NK-92 (cell line): Measurements from ENCODE around the gene GSDMA.

Experiments
- DNase-seq: peaks from one replicate; lab custom pipeline; 2025; ENCODE audit not compliant: unreplicated experiment; lab: John Stamatoyannopoulos, UW

The GSDMA gene

GRCh38 chr17:39954876-39955275 is 7.9 kb upstream of the GSDMA start:
- no peak for DNase-seq

- DNase-seq: no peak
Measured at GRCh38 chr17:39955726-39956225, 7.0 kb upstream of the GSDMA start.

GRCh38 chr17:39960524-39961041 is 2.2 kb upstream of the GSDMA start:
- no peak for DNase-seq

- no peak for DNase-seq
Measured at GRCh38 chr17:39963829-39964228, 1.0 kb downstream of the GSDMA start.

GRCh38 chr17:39965017-39965699 is 2.4 kb downstream of the GSDMA start:
- DNase-seq: no peak

- DNase-seq: no peak
Measured at GRCh38 chr17:39966771-39967170, 4.0 kb downstream of the GSDMA start.

GRCh38 chr17:39968761-39969160 is 6.0 kb downstream of the GSDMA start:
- no peak for DNase-seq

- DNase-seq: no peak
Measured at GRCh38 chr17:39969375-39969774, 6.6 kb downstream of the GSDMA start.

- no peak for DNase-seq
Measured at GRCh38 chr17:39970157-39970692, 7.4 kb downstream of the GSDMA start.

GRCh38 chr17:39971076-39971603 is 8.3 kb downstream of the GSDMA start:
- no peak for DNase-seq

- DNase-seq: no peak
Measured at GRCh38 chr17:39972271-39972670, 9.5 kb downstream of the GSDMA start.

GRCh38 chr17:39973496-39973895 is 10.7 kb downstream of the GSDMA start:
- no peak for DNase-seq

- no peak for DNase-seq
Measured at GRCh38 chr17:39974433-39974832, 11.6 kb downstream of the GSDMA start.

GRCh38 chr17:39975801-39976200 is 13.0 kb downstream of the GSDMA start:
- DNase-seq: no peak

- DNase-seq: no peak
Measured at GRCh38 chr17:39979016-39979670, 16.3 kb downstream of the GSDMA start.

GRCh38 chr17:39979893-39980350 is 17.1 kb downstream of the GSDMA start:
- no peak for DNase-seq

GRCh38 chr17:39980351-39981206 is 17.8 kb downstream of the GSDMA start, which contains the start of gene PSMD3:
PSMD3 (plus strand) TSS chr17:39980807; CDS start chr17:39980971, 164 bp downstream.
- DNase-seq: peak; percentile 95

- DNase-seq: no peak
Measured at GRCh38 chr17:39981207-39981741, 18.5 kb downstream of the GSDMA start.

GRCh38 chr17:39981766-39982375 is 19.1 kb downstream of the GSDMA start:
- no peak for DNase-seq

- no peak for DNase-seq
Measured at GRCh38 chr17:39988206-39988810, 25.5 kb downstream of the GSDMA start.
